ENCODE data around the gene NAA35.

NAA35 gene

DNA sequence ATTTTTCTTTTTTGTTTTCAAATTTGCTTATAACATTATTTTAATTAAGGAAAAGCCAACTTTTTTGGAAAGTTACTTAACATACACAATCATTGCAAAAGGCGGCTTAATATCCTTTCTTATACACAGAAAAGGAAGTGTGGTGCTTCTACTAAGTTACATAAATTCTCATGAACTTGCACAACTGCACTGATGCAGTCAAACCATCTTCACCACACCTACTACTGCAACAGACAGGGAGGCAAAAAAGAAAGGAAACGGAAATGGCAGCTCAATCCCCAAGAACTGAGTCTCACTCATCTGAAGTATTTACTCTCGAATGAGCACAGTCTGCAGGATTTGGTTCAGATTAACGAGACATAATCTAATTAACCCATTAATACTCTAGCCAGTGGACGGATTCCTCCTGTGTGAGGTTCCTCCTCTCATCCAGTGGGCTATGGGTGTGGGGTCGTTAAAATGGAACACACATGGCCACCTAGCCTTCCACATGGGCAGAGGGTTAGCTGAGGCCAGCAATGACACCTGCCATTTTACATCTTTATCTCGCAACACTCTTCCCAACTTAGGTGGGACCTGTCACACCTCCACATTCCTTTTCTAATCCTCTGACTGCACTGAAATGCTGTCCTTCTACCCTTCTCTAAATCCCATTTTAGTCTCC is 128.4 kb downstream of the NAA35 start:
- peak; percentile 87 to 90 for DNase-seq
